Measurements from ENCODE around the gene KRT38. TPM values are rescaled to one million over a fixed set of nuclear protein-coding genes. Genes with fewer than 3 reads are reported as not detected.
"Not testable (repeated sequence)": the region's sequence is repeated elsewhere in the genome, so short reads cannot be mapped to it uniquely, and the experiment has no call there.

The KRT38 gene
- total and polyA plus RNA-seq, 4 donors, result not detected

DNA sequence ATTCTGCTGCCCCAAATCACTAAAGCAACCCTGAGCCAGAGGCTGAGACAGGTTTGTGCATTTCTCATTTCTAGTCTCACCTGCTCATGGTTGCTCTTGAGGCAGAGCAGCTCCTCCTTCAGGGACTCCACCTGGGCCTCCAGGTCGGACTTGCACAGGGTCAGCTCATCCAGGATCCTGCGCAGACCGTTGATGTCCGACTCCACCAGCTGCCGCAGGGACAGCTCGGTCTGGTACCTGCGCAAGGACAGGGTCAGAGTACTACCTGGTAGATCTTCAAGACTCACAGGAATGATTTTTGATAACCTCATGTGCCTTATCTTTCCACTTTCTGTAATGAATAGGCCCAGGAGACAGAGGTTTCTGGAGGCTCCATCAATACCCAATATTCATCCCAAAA is 44.4 kb downstream of the KRT38 start:
- no peaks in the 10 kb centered on the region for H3K36me3 ChIP-seq (ENCODE audit: control insufficient read depth in 4 of 4, insufficient read depth in 3 of 4, low read depth in 1 of 4, low read length in 3 of 4)
- WGBS, result 92% methylated on average over 7 of the region's 7 CpGs
- H3K4me3 ChIP-seq (ENCODE audit: low read depth in 1 of 3, low read length in 3 of 3), result no peak overlapping the region
- H3K9ac ChIP-seq (ENCODE audit: low read depth in 1 of 2, low read length in 2 of 2), result no peak overlapping the region
- DNase-seq (ENCODE audit: low spot score), result no peak
- H3K4me1 ChIP-seq (ENCODE audit: control insufficient read depth in 4 of 4, insufficient read depth in 4 of 4, low read length in 3 of 4), result no peaks in the 10 kb centered on the region
- H3K9me3 ChIP-seq (ENCODE audit: control insufficient read depth in 4 of 4, low read length in 3 of 4), result no peaks in the 10 kb centered on the region
- H3K27ac ChIP-seq (ENCODE audit: low read depth in 1 of 2, low read length in 2 of 2), result no peak overlapping the region
- TF ChIP-seq HNF4G (IDR thresholded peaks at IDR 0.05), result no peak
- no peak for TF ChIP-seq YY1 (IDR thresholded peaks at IDR 0.05)
- TF ChIP-seq GABPA (IDR thresholded peaks at IDR 0.05 in 1 of 2, conservative IDR thresholded peaks at IDR 0.05 in 1 of 2), result no peak
- TF ChIP-seq RAD21 (IDR thresholded peaks at IDR 0.05), result no peak
- TF ChIP-seq HNF4A (conservative IDR thresholded peaks at IDR 0.05), result no peak
- no peak for TF ChIP-seq FOXA1 (IDR thresholded peaks at IDR 0.05)
- no peak for TF ChIP-seq RXRA (IDR thresholded peaks at IDR 0.05)
- no peak for TF ChIP-seq FOXA2 (IDR thresholded peaks at IDR 0.05)
- TF ChIP-seq, protein P1, sequence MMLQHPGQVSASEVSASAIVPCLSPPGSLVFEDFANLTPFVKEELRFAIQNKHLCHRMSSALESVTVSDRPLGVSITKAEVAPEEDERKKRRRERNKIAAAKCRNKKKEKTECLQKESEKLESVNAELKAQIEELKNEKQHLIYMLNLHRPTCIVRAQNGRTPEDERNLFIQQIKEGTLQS (IDR thresholded peaks at IDR 0.05), result no peak
- TF ChIP-seq, protein P2, sequence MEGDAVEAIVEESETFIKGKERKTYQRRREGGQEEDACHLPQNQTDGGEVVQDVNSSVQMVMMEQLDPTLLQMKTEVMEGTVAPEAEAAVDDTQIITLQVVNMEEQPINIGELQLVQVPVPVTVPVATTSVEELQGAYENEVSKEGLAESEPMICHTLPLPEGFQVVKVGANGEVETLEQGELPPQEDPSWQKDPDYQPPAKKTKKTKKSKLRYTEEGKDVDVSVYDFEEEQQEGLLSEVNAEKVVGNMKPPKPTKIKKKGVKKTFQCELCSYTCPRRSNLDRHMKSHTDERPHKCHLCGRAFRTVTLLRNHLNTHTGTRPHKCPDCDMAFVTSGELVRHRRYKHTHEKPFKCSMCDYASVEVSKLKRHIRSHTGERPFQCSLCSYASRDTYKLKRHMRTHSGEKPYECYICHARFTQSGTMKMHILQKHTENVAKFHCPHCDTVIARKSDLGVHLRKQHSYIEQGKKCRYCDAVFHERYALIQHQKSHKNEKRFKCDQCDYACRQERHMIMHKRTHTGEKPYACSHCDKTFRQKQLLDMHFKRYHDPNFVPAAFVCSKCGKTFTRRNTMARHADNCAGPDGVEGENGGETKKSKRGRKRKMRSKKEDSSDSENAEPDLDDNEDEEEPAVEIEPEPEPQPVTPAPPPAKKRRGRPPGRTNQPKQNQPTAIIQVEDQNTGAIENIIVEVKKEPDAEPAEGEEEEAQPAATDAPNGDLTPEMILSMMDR (IDR thresholded peaks at IDR 0.05; ENCODE audit: low read depth, low read length, missing input control), result no peak
- no peaks in the 10 kb centered on the region for H3K27me3 ChIP-seq (ENCODE audit: control insufficient read depth in 4 of 4, insufficient read depth in 4 of 4, low read length in 3 of 4)

DNA sequence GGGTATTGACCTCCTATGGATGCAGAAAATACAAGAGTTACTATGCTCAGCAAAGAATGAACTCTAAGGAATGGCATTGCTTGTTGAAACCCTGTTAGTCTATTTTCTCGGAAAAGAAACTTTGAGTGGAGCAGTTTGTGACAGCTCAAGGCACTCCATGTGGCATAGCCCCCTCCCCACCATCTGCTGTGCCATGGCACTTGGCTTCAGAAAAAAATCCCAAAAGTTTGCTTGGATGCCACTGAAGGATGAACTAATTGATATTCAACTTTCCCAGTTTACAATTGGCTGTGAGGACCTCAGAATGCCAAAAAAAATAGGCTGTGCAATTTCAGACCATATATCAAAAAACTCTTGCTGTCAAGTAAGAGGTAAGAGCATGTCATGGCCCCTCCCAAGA is 45.2 kb downstream of the KRT38 start:
- H3K9me3 ChIP-seq (ENCODE audit: control insufficient read depth in 4 of 4, low read length in 3 of 4), result no peaks in the 10 kb centered on the region
- no peaks in the 10 kb centered on the region for H3K36me3 ChIP-seq (ENCODE audit: control insufficient read depth in 4 of 4, insufficient read depth in 3 of 4, low read depth in 1 of 4, low read length in 3 of 4)
- no peak for DNase-seq (ENCODE audit: low spot score)
- no peaks in the 10 kb centered on the region for H3K27me3 ChIP-seq (ENCODE audit: control insufficient read depth in 4 of 4, insufficient read depth in 4 of 4, low read length in 3 of 4)
- 92% methylated on average over 1 of the region's 1 CpG for WGBS
- no peak overlapping the region for H3K9ac ChIP-seq (ENCODE audit: low read depth in 1 of 2, low read length in 2 of 2)
- TF ChIP-seq, protein P3, sequence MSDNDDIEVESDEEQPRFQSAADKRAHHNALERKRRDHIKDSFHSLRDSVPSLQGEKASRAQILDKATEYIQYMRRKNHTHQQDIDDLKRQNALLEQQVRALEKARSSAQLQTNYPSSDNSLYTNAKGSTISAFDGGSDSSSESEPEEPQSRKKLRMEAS (IDR thresholded peaks at IDR 0.05), result no peak
- no peak for TF ChIP-seq FOXA1 (IDR thresholded peaks at IDR 0.05)
- TF ChIP-seq HNF4A (conservative IDR thresholded peaks at IDR 0.05), result no peak
- no peak for TF ChIP-seq GABPA (IDR thresholded peaks at IDR 0.05 in 1 of 2, conservative IDR thresholded peaks at IDR 0.05 in 1 of 2)
- TF ChIP-seq SP1 (IDR thresholded peaks at IDR 0.05), result no peak
- no peak for TF ChIP-seq RAD21 (IDR thresholded peaks at IDR 0.05)
- no peak for TF ChIP-seq NR2F2 (IDR thresholded peaks at IDR 0.05)
- no peak overlapping the region for H3K27ac ChIP-seq (ENCODE audit: low read depth in 1 of 2, low read length in 2 of 2)
- no peak overlapping the region for H3K4me3 ChIP-seq (ENCODE audit: low read depth in 1 of 3, low read length in 3 of 3)
- H3K4me1 ChIP-seq (ENCODE audit: control insufficient read depth in 4 of 4, insufficient read depth in 4 of 4, low read length in 3 of 4), result no peaks in the 10 kb centered on the region

DNA sequence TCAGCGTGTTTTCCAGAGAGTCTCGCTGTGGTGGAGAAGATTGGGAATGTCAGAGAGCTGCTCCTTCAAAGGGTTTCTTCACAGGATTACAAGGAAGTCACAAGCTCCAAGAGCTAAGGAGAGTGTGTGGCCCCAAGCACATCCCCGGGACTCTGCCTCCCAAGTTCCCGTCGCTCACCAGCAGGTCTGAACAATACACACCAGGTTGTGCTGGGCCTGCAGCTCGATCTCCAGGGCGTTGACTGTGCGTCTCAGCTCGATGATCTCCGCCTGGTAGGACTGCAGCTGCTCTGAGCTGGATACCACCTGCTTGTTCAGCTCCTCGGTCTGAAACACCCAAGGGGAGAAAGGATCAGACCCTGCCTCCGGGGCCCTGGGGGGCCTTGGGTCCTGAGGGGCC is 45.7 kb downstream of the KRT38 start:
- H3K9ac ChIP-seq (ENCODE audit: low read depth in 1 of 2, low read length in 2 of 2); DNase-seq (ENCODE audit: low spot score); H3K4me1 ChIP-seq (ENCODE audit: control insufficient read depth in 4 of 4, insufficient read depth in 4 of 4, low read length in 3 of 4); H3K27ac ChIP-seq (ENCODE audit: low read depth in 1 of 2, low read length in 2 of 2); H3K36me3 ChIP-seq (ENCODE audit: control insufficient read depth in 4 of 4, insufficient read depth in 3 of 4, low read depth in 1 of 4, low read length in 3 of 4); H3K27me3 ChIP-seq (ENCODE audit: control insufficient read depth in 4 of 4, insufficient read depth in 4 of 4, low read length in 3 of 4); H3K4me3 ChIP-seq (ENCODE audit: low read depth in 1 of 3, low read length in 3 of 3); H3K9me3 ChIP-seq (ENCODE audit: control insufficient read depth in 4 of 4, low read length in 3 of 4): not testable (repeated sequence)
- WGBS, result 78% methylated on average over 12 of the region's 12 CpGs
